HEK293 (cell line): ENCODE data around the gene ZNF605.

Experiments
- CTCF ChIA-PET: fragments of 350-600 bp; formaldehyde crosslinking; extraction: SDS; loops from one replicate; lab custom pipeline; 2021; ENCODE audit warnings: antibody characterized with exemption; lab: Yijun Ruan, JAX
- POLR2A ChIA-PET: fragments of 300-600 bp; formaldehyde crosslinking; extraction: SDS; loops from one replicate; lab custom pipeline; 2020; ENCODE audit warnings: antibody characterized with exemption, inconsistent platforms; lab: Yijun Ruan, JAX
- H3K27ac ChIP-seq: fragments of 200-500 bp; sonication (Bioruptor generic); 2 replicates; pipeline ENCODE4 v1.5.1; 2014; ENCODE audit warnings: low read depth, low read length, control low read depth, inconsistent platforms; ENCODE audit errors: extremely low read depth
- H3K36me3 ChIP-seq, 2 experiments: fragments of 200-500 bp in 1 of 2; sonication (Bioruptor generic) in 1 of 2; 1 replicate in 1 of 2; 2 replicates in 1 of 2; pipeline ENCODE4 v1.5.1; 2014 to 2017; ENCODE audit warnings: inconsistent platforms in 2 of 2, low read length in 2 of 2; ENCODE audit not compliant: control insufficient read depth in 2 of 2, insufficient read depth in 1 of 2
- H3K4me1 ChIP-seq: fragments of 200-500 bp; sonication (Bioruptor generic); 2 replicates; pipeline ENCODE4 v1.5.1; 2014; ENCODE audit warnings: mild to moderate bottlenecking, low read length, inconsistent platforms; ENCODE audit not compliant: control insufficient read depth, insufficient read depth
- H3K4me3 ChIP-seq: 2 replicates; pipeline ENCODE4 v1.5.1; 2011; ENCODE audit warnings: low read depth, mild to moderate bottlenecking, control low read depth, low read length, moderate library complexity
- H3K9me3 ChIP-seq: fragments of 200-500 bp; sonication (Bioruptor generic); 2 replicates; pipeline ENCODE4 v1.5.1; 2014; ENCODE audit warnings: low read depth, low read length, inconsistent platforms; ENCODE audit not compliant: control insufficient read depth, insufficient read depth
- MYNN ChIP-seq: fragments of 450-650 bp; formaldehyde crosslinking; IDR thresholded peaks from 2 replicates; pipeline ENCODE4 v1.5.1; 2016; ENCODE audit warnings: missing biosample characterization, missing genetic modification characterization, borderline replicate concordance
- YY1 ChIP-seq: fragments of 450-650 bp; formaldehyde crosslinking; IDR thresholded peaks from 2 replicates; pipeline ENCODE4 v1.5.1; 2018; ENCODE audit warnings: missing biosample characterization, missing genetic modification characterization
- YY2 ChIP-seq: fragments of 450-650 bp; formaldehyde crosslinking; IDR thresholded peaks from 2 replicates; pipeline ENCODE4 v1.5.1; 2016; ENCODE audit warnings: missing biosample characterization, missing genetic modification characterization
- ZNF155 ChIP-seq: fragments of 450-650 bp; formaldehyde crosslinking; IDR thresholded peaks from 2 replicates; pipeline ENCODE4 v1.5.1; 2016; ENCODE audit warnings: missing biosample characterization, missing genetic modification characterization
- ZNF174 ChIP-seq: fragments of 450-650 bp; formaldehyde crosslinking; IDR thresholded peaks from 2 replicates; pipeline ENCODE4 v1.5.0; 2017; ENCODE audit warnings: missing biosample characterization, mild to moderate bottlenecking, missing genetic modification characterization
- ZNF211 ChIP-seq: fragments of 450-650 bp; formaldehyde crosslinking; IDR thresholded peaks from 2 replicates; pipeline ENCODE4 v1.5.1; 2016; ENCODE audit warnings: low read depth, missing biosample characterization, missing genetic modification characterization
- ZNF280C ChIP-seq: fragments of 450-650 bp; formaldehyde crosslinking; IDR thresholded peaks from 2 replicates; pipeline ENCODE4 v1.5.1; 2016; ENCODE audit warnings: missing biosample characterization, missing genetic modification characterization
- ZNF449 ChIP-seq: fragments of 450-650 bp; formaldehyde crosslinking; IDR thresholded peaks from 2 replicates; pipeline ENCODE4 v1.5.1; 2017; ENCODE audit warnings: missing biosample characterization, mild to moderate bottlenecking, missing genetic modification characterization, moderate library complexity
- ZNF488 ChIP-seq: fragments of 450-650 bp; formaldehyde crosslinking; IDR thresholded peaks from 2 replicates; pipeline ENCODE4 v1.5.1; 2016; ENCODE audit warnings: missing biosample characterization, missing genetic modification characterization
- ZNF514 ChIP-seq: fragments of 450-650 bp; formaldehyde crosslinking; IDR thresholded peaks from 2 replicates; pipeline ENCODE4 v1.5.1; 2016; ENCODE audit warnings: missing biosample characterization, missing genetic modification characterization
- ZNF560 ChIP-seq: fragments of 450-650 bp; formaldehyde crosslinking; IDR thresholded peaks from 2 replicates; pipeline ENCODE4 v1.5.1; 2017; ENCODE audit warnings: missing biosample characterization, missing genetic modification characterization, borderline replicate concordance
- ZNF670 ChIP-seq: fragments of 450-650 bp; formaldehyde crosslinking; IDR thresholded peaks from 2 replicates; pipeline ENCODE4 v1.5.1; 2016; ENCODE audit warnings: missing biosample characterization, missing genetic modification characterization, low read depth
- ZNF677 ChIP-seq: fragments of 450-650 bp; IDR thresholded peaks from 2 replicates; pipeline ENCODE4 v1.5.0; 2018; ENCODE audit warnings: missing biosample characterization, mild to moderate bottlenecking, missing genetic modification characterization, moderate library complexity
- ZNF704 ChIP-seq: fragments of 450-650 bp; formaldehyde crosslinking; IDR thresholded peaks from 2 replicates; pipeline ENCODE4 v1.5.1; 2016; ENCODE audit warnings: missing biosample characterization, missing genetic modification characterization
- ZNF76 ChIP-seq: fragments of 450-650 bp; formaldehyde crosslinking; IDR thresholded peaks from 2 replicates; pipeline ENCODE4; 2016; ENCODE audit warnings: low read depth, missing biosample characterization, missing genetic modification characterization, borderline replicate concordance
- ZNF776 ChIP-seq: fragments of 450-650 bp; formaldehyde crosslinking; IDR thresholded peaks from 2 replicates; pipeline ENCODE4 v1.5.0; 2017; ENCODE audit warnings: missing biosample characterization, missing genetic modification characterization, borderline replicate concordance
- ZNF785 ChIP-seq: fragments of 450-650 bp; formaldehyde crosslinking; IDR thresholded peaks from 2 replicates; pipeline ENCODE4 v1.5.1; 2016; ENCODE audit warnings: missing biosample characterization, missing genetic modification characterization
- ZSCAN23 ChIP-seq: fragments of 450-650 bp; formaldehyde crosslinking; IDR thresholded peaks from 2 replicates; pipeline ENCODE4 v1.5.1; 2016; ENCODE audit warnings: missing biosample characterization, missing genetic modification characterization
- ZSCAN4 ChIP-seq: fragments of 450-650 bp; formaldehyde crosslinking; IDR thresholded peaks from 2 replicates; pipeline ENCODE4 v1.5.1; 2017; ENCODE audit warnings: missing biosample characterization, missing genetic modification characterization
- TF ChIP-seq, protein P1 (sequence below): fragments of 450-650 bp; formaldehyde crosslinking; IDR thresholded peaks from 2 replicates; pipeline ENCODE4 v1.5.1; 2016; ENCODE audit warnings: missing biosample characterization, missing genetic modification characterization
- TF ChIP-seq, protein P2 (sequence below): fragments of 450-650 bp; formaldehyde crosslinking; IDR thresholded peaks from 2 replicates; pipeline ENCODE4 v1.5.1; 2017; ENCODE audit warnings: missing biosample characterization, missing genetic modification characterization
- TF ChIP-seq, protein P3 (sequence below): fragments of 450-650 bp; formaldehyde crosslinking; IDR thresholded peaks from 2 replicates; pipeline ENCODE4 v1.5.1; 2017; ENCODE audit warnings: missing biosample characterization, missing genetic modification characterization

The ZNF605 gene

GRCh38 chr12:132949936-132950837 is 5.9 kb downstream of the ZNF605 start:
- Histone ChIP-seq H3K27ac (no peak overlapping the region), H3K4me3 (no peak overlapping the region), H3K4me1 (no peaks in the 10 kb centered on the region), H3K36me3 (peaks cover 0 to 59% of the 10 kb centered on the region in 2 experiments; a peak in 2 of 3 replicates), H3K9me3 (no peaks in the 10 kb centered on the region; the same call in 1 of the 2 replicates)
- POLR2A ChIA-PET: no interaction called here
- CTCF ChIA-PET: interaction anchor here (0.5 to 1.1 kb wide), 2 partner anchors 32 to 154 kb away, joined by 3 read pairs; no protein-coding TSS in a partner anchor
- TF ChIP-seq ZNF677 (no peak), ZNF488 (no peak), ZNF514 (no peak), ZSCAN4 (tag by site-specific recombination) (peak; percentile 88), MYNN (tag by site-specific recombination) (no peak), ZNF704 (tag by site-specific recombination) (no peak), ZNF174 (no peak), ZNF449 (tag by site-specific recombination) (no peak), ZNF280C (tag by site-specific recombination) (no peak), YY1 (no peak), ZNF560 (peak; percentile 9; the same call in 1 of the 2 replicates), ZSCAN23 (tag by site-specific recombination) (no peak), ZNF670 (tag by site-specific recombination) (no peak), ZNF76 (tag by site-specific recombination) (no peak), ZNF155 (tag by site-specific recombination) (0 out of 2 replicates have a peak, but pooled peaks have one; percentile 39), ZNF785 (tag by site-specific recombination) (0 out of 2 replicates have a peak, but pooled peaks have one; percentile 12), ZNF211 (tag by site-specific recombination) (0 out of 2 replicates have a peak, but pooled peaks have one; percentile 8), ZNF776 (tag by site-specific recombination) (no peak), YY2 (tag by site-specific recombination) (0 out of 2 replicates have a peak, but pooled peaks have one; percentile 5)
- TF ChIP-seq, protein P1, sequence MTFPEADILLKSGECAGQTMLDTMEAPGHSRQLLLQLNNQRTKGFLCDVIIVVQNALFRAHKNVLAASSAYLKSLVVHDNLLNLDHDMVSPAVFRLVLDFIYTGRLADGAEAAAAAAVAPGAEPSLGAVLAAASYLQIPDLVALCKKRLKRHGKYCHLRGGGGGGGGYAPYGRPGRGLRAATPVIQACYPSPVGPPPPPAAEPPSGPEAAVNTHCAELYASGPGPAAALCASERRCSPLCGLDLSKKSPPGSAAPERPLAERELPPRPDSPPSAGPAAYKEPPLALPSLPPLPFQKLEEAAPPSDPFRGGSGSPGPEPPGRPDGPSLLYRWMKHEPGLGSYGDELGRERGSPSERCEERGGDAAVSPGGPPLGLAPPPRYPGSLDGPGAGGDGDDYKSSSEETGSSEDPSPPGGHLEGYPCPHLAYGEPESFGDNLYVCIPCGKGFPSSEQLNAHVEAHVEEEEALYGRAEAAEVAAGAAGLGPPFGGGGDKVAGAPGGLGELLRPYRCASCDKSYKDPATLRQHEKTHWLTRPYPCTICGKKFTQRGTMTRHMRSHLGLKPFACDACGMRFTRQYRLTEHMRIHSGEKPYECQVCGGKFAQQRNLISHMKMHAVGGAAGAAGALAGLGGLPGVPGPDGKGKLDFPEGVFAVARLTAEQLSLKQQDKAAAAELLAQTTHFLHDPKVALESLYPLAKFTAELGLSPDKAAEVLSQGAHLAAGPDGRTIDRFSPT (tag by site-specific recombination): no peak
- TF ChIP-seq, protein P2, sequence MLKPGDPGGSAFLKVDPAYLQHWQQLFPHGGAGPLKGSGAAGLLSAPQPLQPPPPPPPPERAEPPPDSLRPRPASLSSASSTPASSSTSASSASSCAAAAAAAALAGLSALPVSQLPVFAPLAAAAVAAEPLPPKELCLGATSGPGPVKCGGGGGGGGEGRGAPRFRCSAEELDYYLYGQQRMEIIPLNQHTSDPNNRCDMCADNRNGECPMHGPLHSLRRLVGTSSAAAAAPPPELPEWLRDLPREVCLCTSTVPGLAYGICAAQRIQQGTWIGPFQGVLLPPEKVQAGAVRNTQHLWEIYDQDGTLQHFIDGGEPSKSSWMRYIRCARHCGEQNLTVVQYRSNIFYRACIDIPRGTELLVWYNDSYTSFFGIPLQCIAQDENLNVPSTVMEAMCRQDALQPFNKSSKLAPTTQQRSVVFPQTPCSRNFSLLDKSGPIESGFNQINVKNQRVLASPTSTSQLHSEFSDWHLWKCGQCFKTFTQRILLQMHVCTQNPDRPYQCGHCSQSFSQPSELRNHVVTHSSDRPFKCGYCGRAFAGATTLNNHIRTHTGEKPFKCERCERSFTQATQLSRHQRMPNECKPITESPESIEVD (tag by site-specific recombination): no peak
- TF ChIP-seq, protein P3, sequence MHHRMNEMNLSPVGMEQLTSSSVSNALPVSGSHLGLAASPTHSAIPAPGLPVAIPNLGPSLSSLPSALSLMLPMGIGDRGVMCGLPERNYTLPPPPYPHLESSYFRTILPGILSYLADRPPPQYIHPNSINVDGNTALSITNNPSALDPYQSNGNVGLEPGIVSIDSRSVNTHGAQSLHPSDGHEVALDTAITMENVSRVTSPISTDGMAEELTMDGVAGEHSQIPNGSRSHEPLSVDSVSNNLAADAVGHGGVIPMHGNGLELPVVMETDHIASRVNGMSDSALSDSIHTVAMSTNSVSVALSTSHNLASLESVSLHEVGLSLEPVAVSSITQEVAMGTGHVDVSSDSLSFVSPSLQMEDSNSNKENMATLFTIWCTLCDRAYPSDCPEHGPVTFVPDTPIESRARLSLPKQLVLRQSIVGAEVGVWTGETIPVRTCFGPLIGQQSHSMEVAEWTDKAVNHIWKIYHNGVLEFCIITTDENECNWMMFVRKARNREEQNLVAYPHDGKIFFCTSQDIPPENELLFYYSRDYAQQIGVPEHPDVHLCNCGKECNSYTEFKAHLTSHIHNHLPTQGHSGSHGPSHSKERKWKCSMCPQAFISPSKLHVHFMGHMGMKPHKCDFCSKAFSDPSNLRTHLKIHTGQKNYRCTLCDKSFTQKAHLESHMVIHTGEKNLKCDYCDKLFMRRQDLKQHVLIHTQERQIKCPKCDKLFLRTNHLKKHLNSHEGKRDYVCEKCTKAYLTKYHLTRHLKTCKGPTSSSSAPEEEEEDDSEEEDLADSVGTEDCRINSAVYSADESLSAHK (tag by site-specific recombination): no peak
